Inflammatory macrophage (primary cell): Measurements from ENCODE around the gene PIP.
"Not testable (repeated sequence)": the region's sequence is repeated elsewhere in the genome, so short reads cannot be mapped to it uniquely, and the experiment has no call there.

Source experiments
- DNase-seq, 2 donors: peaks; one replicate each; pipeline ENCODE4 v3.0.0-alpha.2; 2020 to 2022

PIP gene

DNA sequence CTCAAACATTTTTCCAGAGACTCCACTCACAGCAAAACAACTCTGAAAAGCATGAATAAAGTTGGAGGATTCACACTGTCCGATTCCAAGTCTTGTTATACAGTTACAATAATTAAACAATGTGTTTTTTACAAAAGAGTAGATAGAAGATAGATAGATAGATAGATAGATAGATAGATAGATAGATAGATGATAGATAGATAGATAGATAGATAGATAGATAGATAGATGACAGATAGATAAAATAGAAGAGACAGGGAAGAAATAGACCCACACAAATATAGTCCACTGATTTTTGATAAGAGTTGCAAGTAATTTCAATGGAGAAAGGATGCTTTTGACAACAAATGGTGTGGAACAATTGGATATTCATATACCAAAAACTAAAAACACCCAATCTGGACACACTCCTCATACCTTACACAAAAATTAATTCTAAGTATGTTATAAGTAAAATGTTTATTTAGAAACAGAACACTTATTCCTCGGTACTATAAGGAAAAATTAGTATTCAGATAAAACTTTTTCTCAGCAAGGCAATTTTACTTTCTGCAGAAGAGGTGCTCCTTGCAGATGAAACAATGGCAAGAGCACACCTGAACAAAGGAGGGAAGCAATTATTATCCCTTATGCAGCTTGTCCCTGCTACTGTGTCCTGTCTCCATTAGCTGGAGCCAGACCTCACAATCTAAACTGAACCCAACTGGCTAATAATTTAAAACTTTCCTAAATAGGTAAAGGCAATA lies 45.7 kb downstream of the PIP start:
- DNase-seq: no peak

DNA sequence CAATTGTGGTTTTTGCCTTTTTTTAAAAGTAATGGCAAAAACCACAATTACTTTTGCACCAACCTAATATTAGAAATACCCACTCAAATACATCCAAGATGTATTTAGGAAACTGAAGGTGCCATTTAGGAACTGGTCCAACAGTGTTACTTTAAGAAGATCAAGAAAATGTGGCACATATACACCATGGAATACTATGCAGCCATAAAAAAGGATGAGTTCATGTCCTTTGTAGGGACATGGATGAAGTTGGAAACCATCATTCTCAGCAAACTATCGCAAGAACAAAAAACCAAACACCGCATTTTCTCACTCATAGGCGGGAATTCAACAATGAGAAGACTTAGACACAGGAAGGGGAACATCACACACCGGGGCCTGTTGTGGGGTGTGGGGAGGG lies 48.9 kb downstream of the PIP start:
- DNase-seq: not testable (repeated sequence)

DNA sequence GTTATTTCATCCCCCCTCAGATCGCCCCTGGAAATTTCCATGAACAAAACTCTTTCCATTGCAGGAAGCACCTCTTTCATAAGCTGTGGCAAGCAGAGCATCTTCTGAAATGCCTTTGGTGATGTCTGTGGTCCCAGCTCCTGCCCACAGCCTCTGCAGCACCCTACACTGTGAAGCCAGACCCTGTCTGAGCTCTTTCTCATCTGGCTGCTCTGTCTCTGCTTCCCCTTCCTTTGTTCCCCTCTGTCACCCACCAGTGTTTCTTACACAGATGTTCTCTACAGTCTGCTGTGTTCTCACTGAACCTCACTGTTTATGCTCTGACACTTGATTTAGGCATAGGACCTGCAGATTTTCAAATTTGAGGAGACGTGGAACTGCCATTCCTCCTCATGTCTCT lies 49.5 kb downstream of the PIP start:
- DNase-seq: no peak

DNA sequence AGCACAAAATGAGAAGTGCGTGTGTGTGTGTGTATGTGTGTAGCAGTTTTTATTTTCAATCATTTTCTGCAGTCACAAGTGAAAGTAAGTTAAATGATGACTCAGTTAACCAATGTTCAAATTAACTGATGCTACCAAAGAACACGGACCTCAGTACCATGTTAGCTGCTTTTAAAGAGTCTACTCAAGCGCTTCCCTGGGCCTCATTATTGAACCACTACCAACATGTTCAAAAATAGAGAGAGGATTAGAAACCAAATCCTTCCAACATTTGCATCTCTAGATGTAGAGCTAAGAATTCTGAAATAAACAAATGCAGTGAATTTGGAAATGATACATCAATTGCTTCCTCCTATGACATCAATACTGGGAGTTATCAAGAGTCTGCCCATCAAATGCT lies 51.1 kb downstream of the PIP start, which contains the start of gene TAS2R39:
TAS2R39 (plus strand) TSS at position 396 of the 400 bp plus-strand sequence; CDS start at position 396, 0 bp downstream.
- DNase-seq: no peak

DNA sequence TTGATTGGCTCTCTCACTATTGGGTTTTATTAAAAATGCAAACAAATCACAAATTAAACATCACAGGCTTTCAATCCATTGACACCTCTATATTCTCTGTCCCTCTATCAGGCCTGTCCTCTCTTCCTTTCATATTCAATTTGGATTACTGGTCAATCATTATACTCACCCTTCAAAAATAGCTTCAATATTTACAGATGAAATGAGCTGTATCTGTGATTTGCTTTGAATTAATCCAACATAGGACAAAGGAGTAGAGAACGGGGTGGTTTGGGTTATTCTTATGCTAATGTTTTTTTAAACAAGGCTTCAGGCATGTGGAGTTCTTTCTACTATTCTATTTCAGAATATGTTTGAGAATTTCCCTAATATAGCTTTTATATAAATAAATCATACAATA lies 53.7 kb downstream of the PIP start:
- DNase-seq: no peak

DNA sequence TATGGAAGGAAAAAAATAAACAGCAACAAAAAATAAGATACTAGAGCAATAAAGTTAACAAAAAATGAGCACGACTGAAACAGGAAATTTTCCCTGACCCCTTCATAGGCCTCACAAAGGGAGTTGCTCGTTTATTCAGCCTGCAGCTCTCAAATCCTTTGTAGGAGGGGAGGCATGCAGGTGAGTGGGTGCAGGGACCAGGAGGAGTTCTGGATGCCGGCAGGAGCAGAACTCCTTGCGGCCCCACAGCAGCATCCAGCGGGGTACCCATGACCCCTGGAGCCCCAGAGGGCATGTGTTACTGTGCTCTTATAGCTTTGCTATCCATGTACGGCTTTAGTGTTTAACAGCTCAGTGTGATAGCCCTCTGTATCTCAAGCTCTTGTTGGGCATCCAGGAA lies 57.1 kb downstream of the PIP start:
- no peak for DNase-seq
